NCI-H1436 (cell line): Measurements from ENCODE around the gene CA11.

Source experiments
- DNase-seq: peaks from one replicate; lab custom pipeline; 2025; lab: John Stamatoyannopoulos, UW

Gene CA11

GRCh38 chr19:48613024-48613851 lies 32.7 kb downstream of the CA11 start:
- no peak for DNase-seq

GRCh38 chr19:48611872-48612271 lies 34.1 kb downstream of the CA11 start:
- no peak for DNase-seq

- no peak for DNase-seq
These were observed 36.3 kb downstream of the CA11 start for GRCh38 chr19:48609571-48610108.

GRCh38 chr19:48608798-48609263 lies 37.2 kb downstream of the CA11 start:
- DNase-seq: peak; percentile 91

- DNase-seq: no peak
These were observed 38.6 kb downstream of the CA11 start for GRCh38 chr19:48607359-48607755.

GRCh38 chr19:48606463-48607358 lies 39.3 kb downstream of the CA11 start, which contains the start of gene SPACA4:
TSS of gene SPACA4 (plus strand) at chr19:48606742. CDS start at chr19:48606979, 237 bp downstream.
- no peak for DNase-seq

GRCh38 chr19:48603850-48604249 lies 42.1 kb downstream of the CA11 start:
- DNase-seq: no peak

GRCh38 chr19:48603449-48603848 lies 42.5 kb downstream of the CA11 start:
- DNase-seq: no peak

GRCh38 chr19:48603001-48603400 lies 43.0 kb downstream of the CA11 start:
- DNase-seq: no peak

- no peak for DNase-seq
These were observed 45.1 kb downstream of the CA11 start for GRCh38 chr19:48600679-48601417.

GRCh38 chr19:48598996-48599700 lies 46.8 kb downstream of the CA11 start:
- no peak for DNase-seq

- DNase-seq: no peak
These were observed 49.1 kb downstream of the CA11 start for GRCh38 chr19:48596679-48597465.

- DNase-seq: no peak
These were observed 49.8 kb downstream of the CA11 start for GRCh38 chr19:48596237-48596636.

GRCh38 chr19:48595833-48596232 lies 50.2 kb downstream of the CA11 start:
- no peak for DNase-seq

- no peak for DNase-seq
These were observed 50.8 kb downstream of the CA11 start for GRCh38 chr19:48595171-48595570.

GRCh38 chr19:48591021-48591420 lies 55.0 kb downstream of the CA11 start:
- DNase-seq: no peak

GRCh38 chr19:48588670-48589401 lies 57.2 kb downstream of the CA11 start:
- peak; percentile 64 for DNase-seq
